ENCODE data around the gene C1QTNF2. TPM values are rescaled to one million over a fixed set of nuclear protein-coding genes. Genes with fewer than 3 reads are reported as not detected.

C1QTNF2 gene
- total and polyA plus RNA-seq, 2 of the 4 experiments (the other 2 are of a cell fraction): 0.72 to 1.2 TPM

DNA sequence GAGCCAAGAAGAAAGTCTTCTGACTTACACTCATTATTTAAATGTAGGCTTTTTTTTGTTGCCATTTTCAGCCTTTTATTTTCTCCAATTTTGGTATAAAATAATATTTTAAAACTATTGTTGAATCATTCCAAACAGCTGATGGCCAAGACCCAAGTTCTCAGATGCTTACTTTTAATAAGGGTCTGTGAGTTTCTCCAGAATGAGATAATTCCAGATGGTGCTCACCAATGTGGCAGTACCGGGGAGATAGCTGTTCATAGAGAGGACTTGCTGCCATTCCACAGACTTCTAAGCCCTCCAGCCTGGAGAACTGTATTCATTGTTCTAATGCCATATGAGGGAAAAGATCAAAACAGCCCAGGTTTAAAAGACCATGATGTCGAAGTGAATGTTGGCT, 5.3 kb upstream of the C1QTNF2 start:
- Histone ChIP-seq H3K4me1 (ENCODE audit: control insufficient read depth, insufficient read depth, low read length) (0 out of 2 replicates have a peak, but pooled peaks cover 1% of the 10 kb centered on the region), H3K4ac (ENCODE audit: low read depth, low read length) (no peak overlapping the region), H3K9ac (ENCODE audit: low read depth, low read length) (no peak overlapping the region), H3K56ac (ENCODE audit: extremely low read depth, insufficient read depth, low read length) (no peak overlapping the region), H2BK15ac (ENCODE audit: low read depth, low read length) (no peak overlapping the region), H3K27ac (ENCODE audit: insufficient read depth, low read length) (no peak overlapping the region), H2BK20ac (ENCODE audit: low read depth, low read length) (no peak overlapping the region), H2AK9ac (replicated peaks; ENCODE audit: low read depth, low read length, poor library complexity) (no peak overlapping the region), H3K36me3 (ENCODE audit: control insufficient read depth, insufficient read depth, low read length) (no peaks in the 10 kb centered on the region), H2BK5ac (ENCODE audit: low read depth, low read length, poor library complexity, severe bottlenecking) (no peak overlapping the region), H3K79me1 (ENCODE audit: low read depth in 1 of 2, low read length in 2 of 2) (no peaks in the 10 kb centered on the region), H4K8ac (ENCODE audit: low read depth in 2 of 2, low read length in 2 of 2) (no peak overlapping the region), H2BK120ac (ENCODE audit: low read depth, low read length) (no peak overlapping the region), H3K4me3 (ENCODE audit: insufficient read depth, low read depth, low read length) (no peak overlapping the region), H2AFZ (replicated peaks; ENCODE audit: low read length, poor library complexity) (no peak overlapping the region), H4K5ac (ENCODE audit: low read depth, low read length) (no peak overlapping the region), H3K14ac (replicated peaks; ENCODE audit: low read depth, low read length) (no peak overlapping the region), H2AK5ac (ENCODE audit: low read depth, low read length) (no peak overlapping the region), H4K91ac (ENCODE audit: insufficient read depth, low read depth, low read length) (no peak overlapping the region), H3K23ac (ENCODE audit: low read depth, low read length) (no peak overlapping the region), H3K27me3 (ENCODE audit: control insufficient read depth, insufficient read depth, low read length) (peaks cover 15% of the 10 kb centered on the region), H4K20me1 (ENCODE audit: insufficient read depth, low read length) (no peaks in the 10 kb centered on the region), H3K18ac (ENCODE audit: low read depth, low read length) (no peak overlapping the region), H3K9me1 (ENCODE audit: insufficient read depth, low read length) (peaks cover 5% of the 10 kb centered on the region; the same call in 1 of the 2 replicates), H3K4me2 (ENCODE audit: low read depth, low read length) (no peak overlapping the region), H3K9me3 (ENCODE audit: control insufficient read depth, insufficient read depth, low read length) (no peaks in the 10 kb centered on the region)
- ChIA-PET CTCF (no interaction called here), POLR2A (ENCODE audit: unreplicated experiment) (no interaction called here)
- TF ChIP-seq MXI1 (IDR thresholded peaks at IDR 0.05; ENCODE audit: borderline replicate concordance, low read depth, low read length) (no peak), POLR2A (IDR thresholded peaks at IDR 0.05; ENCODE audit: low read depth, low read length) (no peak), MAFK (IDR thresholded peaks at IDR 0.05; ENCODE audit: low read depth, low read length) (no peak), SMC3 (IDR thresholded peaks at IDR 0.05; ENCODE audit: low read depth, low read length) (no peak), MAZ (IDR thresholded peaks at IDR 0.05; ENCODE audit: borderline replicate concordance, low read depth, low read length) (no peak), NFE2L2 (IDR thresholded peaks at IDR 0.05; ENCODE audit: low read depth, low read length) (no peak), CEBPB (IDR thresholded peaks at IDR 0.05; ENCODE audit: low read depth, low read length) (no peak), CHD1 (IDR thresholded peaks at IDR 0.05; ENCODE audit: low read depth, low read length) (no peak), RCOR1 (IDR thresholded peaks at IDR 0.05; ENCODE audit: insufficient replicate concordance, low read length) (no peak), RFX5 (IDR thresholded peaks at IDR 0.05; ENCODE audit: low read depth, low read length) (no peak), RAD21 (IDR thresholded peaks at IDR 0.05; ENCODE audit: low read length) (no peak), BHLHE40 (IDR thresholded peaks at IDR 0.05; ENCODE audit: low read depth, low read length) (no peak), FOS (IDR thresholded peaks at IDR 0.05; ENCODE audit: low read depth, low read length) (no peak)
- TF ChIP-seq, protein P1, sequence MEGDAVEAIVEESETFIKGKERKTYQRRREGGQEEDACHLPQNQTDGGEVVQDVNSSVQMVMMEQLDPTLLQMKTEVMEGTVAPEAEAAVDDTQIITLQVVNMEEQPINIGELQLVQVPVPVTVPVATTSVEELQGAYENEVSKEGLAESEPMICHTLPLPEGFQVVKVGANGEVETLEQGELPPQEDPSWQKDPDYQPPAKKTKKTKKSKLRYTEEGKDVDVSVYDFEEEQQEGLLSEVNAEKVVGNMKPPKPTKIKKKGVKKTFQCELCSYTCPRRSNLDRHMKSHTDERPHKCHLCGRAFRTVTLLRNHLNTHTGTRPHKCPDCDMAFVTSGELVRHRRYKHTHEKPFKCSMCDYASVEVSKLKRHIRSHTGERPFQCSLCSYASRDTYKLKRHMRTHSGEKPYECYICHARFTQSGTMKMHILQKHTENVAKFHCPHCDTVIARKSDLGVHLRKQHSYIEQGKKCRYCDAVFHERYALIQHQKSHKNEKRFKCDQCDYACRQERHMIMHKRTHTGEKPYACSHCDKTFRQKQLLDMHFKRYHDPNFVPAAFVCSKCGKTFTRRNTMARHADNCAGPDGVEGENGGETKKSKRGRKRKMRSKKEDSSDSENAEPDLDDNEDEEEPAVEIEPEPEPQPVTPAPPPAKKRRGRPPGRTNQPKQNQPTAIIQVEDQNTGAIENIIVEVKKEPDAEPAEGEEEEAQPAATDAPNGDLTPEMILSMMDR (conservative IDR thresholded peaks at IDR 0.05; ENCODE audit: low read depth, low read length): no peak
- TF ChIP-seq, protein P2, sequence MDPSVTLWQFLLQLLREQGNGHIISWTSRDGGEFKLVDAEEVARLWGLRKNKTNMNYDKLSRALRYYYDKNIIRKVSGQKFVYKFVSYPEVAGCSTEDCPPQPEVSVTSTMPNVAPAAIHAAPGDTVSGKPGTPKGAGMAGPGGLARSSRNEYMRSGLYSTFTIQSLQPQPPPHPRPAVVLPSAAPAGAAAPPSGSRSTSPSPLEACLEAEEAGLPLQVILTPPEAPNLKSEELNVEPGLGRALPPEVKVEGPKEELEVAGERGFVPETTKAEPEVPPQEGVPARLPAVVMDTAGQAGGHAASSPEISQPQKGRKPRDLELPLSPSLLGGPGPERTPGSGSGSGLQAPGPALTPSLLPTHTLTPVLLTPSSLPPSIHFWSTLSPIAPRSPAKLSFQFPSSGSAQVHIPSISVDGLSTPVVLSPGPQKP (IDR thresholded peaks at IDR 0.05; ENCODE audit: borderline replicate concordance, low read depth, low read length): no peak
- TF ChIP-seq, protein P3, sequence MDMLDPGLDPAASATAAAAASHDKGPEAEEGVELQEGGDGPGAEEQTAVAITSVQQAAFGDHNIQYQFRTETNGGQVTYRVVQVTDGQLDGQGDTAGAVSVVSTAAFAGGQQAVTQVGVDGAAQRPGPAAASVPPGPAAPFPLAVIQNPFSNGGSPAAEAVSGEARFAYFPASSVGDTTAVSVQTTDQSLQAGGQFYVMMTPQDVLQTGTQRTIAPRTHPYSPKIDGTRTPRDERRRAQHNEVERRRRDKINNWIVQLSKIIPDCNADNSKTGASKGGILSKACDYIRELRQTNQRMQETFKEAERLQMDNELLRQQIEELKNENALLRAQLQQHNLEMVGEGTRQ (IDR thresholded peaks at IDR 0.05; ENCODE audit: low read depth, low read length): no peak
- DNase-seq (no peak), ATAC-seq (ENCODE audit: low read depth) (no peak)
- BruUV-seq (replicated peaks): no TSS peak
- WGBS, 2 experiments (ENCODE audit: extremely low coverage in 2 of 2, insufficient read length in 1 of 2): no CpG with 5 or more reads among the region's 2 CpGs
- dilution Hi-C loops (cut with HindIII; ENCODE audit: low sequenced_read_pairs, unreplicated experiment) (no loop called here), intact Hi-C loops (cut with micrococcal nuclease) (no loop called here), in situ Hi-C loops (cut with MboI; ENCODE audit: low sequenced_read_pairs) (no loop called here)
